ENCODE data around the gene ERCC5.
A peak's percentile ranks its signal among the peaks of the same experiment; 100 is the strongest.

ERCC5 gene

GRCh38 chr13:102912599-102912998 lies 66.8 kb downstream of the ERCC5 start:
- no peak for TF ChIP-seq CTCF (IDR thresholded peaks at IDR 0.05; ENCODE audit: unreplicated experiment in 3 of 3)
- Mint-ChIP-seq H3K4me3 (no peak overlapping the region), H3K36me3 (ENCODE audit: low read depth) (no peaks in the 10 kb centered on the region), H3K4me1 (peaks cover 28% of the 10 kb centered on the region), H3K27me3 (ENCODE audit: low read depth) (no peaks in the 10 kb centered on the region), H3K27ac (no peak overlapping the region), H3K9me3 (no peaks in the 10 kb centered on the region)

GRCh38 chr13:102913914-102914313 lies 68.1 kb downstream of the ERCC5 start:
- Mint-ChIP-seq H3K4me3 (no peak overlapping the region), H3K27me3 (ENCODE audit: low read depth) (no peaks in the 10 kb centered on the region), H3K4me1 (peaks cover 28% of the 10 kb centered on the region), H3K27ac (peak overlapping the region in 2 of 3 experiments; percentile 5 to 17), H3K9me3 (peaks cover 5% of the 10 kb centered on the region), H3K36me3 (ENCODE audit: low read depth) (no peaks in the 10 kb centered on the region)
- TF ChIP-seq CTCF (IDR thresholded peaks at IDR 0.05; ENCODE audit: unreplicated experiment in 3 of 3) = no peak

- no peak overlapping the region for H3K4me3 Mint-ChIP-seq
- TF ChIP-seq CTCF (IDR thresholded peaks at IDR 0.05; ENCODE audit: unreplicated experiment in 3 of 3) = no peak
- H3K27ac Mint-ChIP-seq = peak overlapping the region in 2 of 3 experiments; percentile 17 to 45
- H3K36me3 Mint-ChIP-seq (ENCODE audit: low read depth) = no peaks in the 10 kb centered on the region
- no peaks in the 10 kb centered on the region for H3K27me3 Mint-ChIP-seq (ENCODE audit: low read depth)
- H3K4me1 Mint-ChIP-seq = peaks cover 28% of the 10 kb centered on the region
- H3K9me3 Mint-ChIP-seq = peaks cover 8% of the 10 kb centered on the region
Observed at GRCh38 chr13:102914339-102914930, 68.6 kb downstream of the ERCC5 start.

- H3K4me1 Mint-ChIP-seq = peaks cover 28% of the 10 kb centered on the region
- H3K4me3 Mint-ChIP-seq = no peak overlapping the region
- no peaks in the 10 kb centered on the region for H3K27me3 Mint-ChIP-seq (ENCODE audit: low read depth)
- no peak overlapping the region for H3K27ac Mint-ChIP-seq
- no peak for TF ChIP-seq CTCF (IDR thresholded peaks at IDR 0.05; ENCODE audit: unreplicated experiment in 3 of 3)
- H3K36me3 Mint-ChIP-seq (ENCODE audit: low read depth) = no peaks in the 10 kb centered on the region
- peaks cover 16% of the 10 kb centered on the region for H3K9me3 Mint-ChIP-seq
Observed at GRCh38 chr13:102915393-102915930, 69.6 kb downstream of the ERCC5 start.

- no peak for TF ChIP-seq CTCF (IDR thresholded peaks at IDR 0.05; ENCODE audit: unreplicated experiment in 3 of 3)
- H3K4me1 Mint-ChIP-seq = peaks cover 28% of the 10 kb centered on the region
Observed at GRCh38 chr13:102917019-102917418, 71.2 kb downstream of the ERCC5 start.

GRCh38 chr13:102922184-102922583 lies 76.4 kb downstream of the ERCC5 start:
- Mint-ChIP-seq H3K9me3 (peaks cover 21% of the 10 kb centered on the region), H3K4me3 (no peak overlapping the region), H3K36me3 (ENCODE audit: low read depth) (no peaks in the 10 kb centered on the region), H3K27me3 (ENCODE audit: low read depth) (no peaks in the 10 kb centered on the region), H3K27ac (no peak overlapping the region), H3K4me1 (no peaks in the 10 kb centered on the region)
- TF ChIP-seq CTCF (IDR thresholded peaks at IDR 0.05; ENCODE audit: unreplicated experiment in 3 of 3) = no peak

More at GRCh38 chr13:102917019-102917418, 71.2 kb downstream of the ERCC5 start:
- H3K27me3 Mint-ChIP-seq (ENCODE audit: low read depth) = no peaks in the 10 kb centered on the region
- H3K36me3 Mint-ChIP-seq (ENCODE audit: low read depth) = no peaks in the 10 kb centered on the region
- no peak overlapping the region for H3K4me3 Mint-ChIP-seq
- no peak overlapping the region for H3K27ac Mint-ChIP-seq
- peaks cover 16% of the 10 kb centered on the region for H3K9me3 Mint-ChIP-seq

Measured in nephron (organoid).